ENCODE results near the gene XRCC6. TPM values are rescaled to one million over a fixed set of nuclear protein-coding genes. Genes with fewer than 3 reads are reported as not detected.

The XRCC6 gene
- polyA plus RNA-seq, 1 donor (not counting 4 experiments of a cell fraction or from before 2014, with no cell fraction given) = 247 TPM

- no peak overlapping the region for H3K9ac ChIP-seq (ENCODE audit: control insufficient read depth, extremely low read depth, insufficient read depth, low read length)
- H3K36me3 ChIP-seq (ENCODE audit: control insufficient read depth in 2 of 2, extremely low read depth in 1 of 2, insufficient read depth in 2 of 2, low read length in 2 of 2) = peaks cover 5 to 6% of the 10 kb centered on the region in 2 experiments
- dilution Hi-C loops (cut with MboI; ENCODE audit: extremely low pct_ligation_motif_present, low sequenced_read_pairs) = no loop called here
- FAIRE-seq (no peak), DNase-seq (ENCODE audit: low read depth, low spot score) (no peak)
- H3K4me3 ChIP-seq (ENCODE audit: control insufficient read depth in 2 of 3, extremely low read depth in 1 of 3, insufficient read depth in 2 of 3, low read depth in 1 of 3, low read length in 3 of 3) = no peak overlapping the region
- H3K27me3 ChIP-seq (ENCODE audit: control insufficient read depth, extremely low read depth, insufficient read depth, low read length) = no peaks in the 10 kb centered on the region
- no peaks in the 10 kb centered on the region for H3K9me3 ChIP-seq (ENCODE audit: control insufficient read depth, low read depth, low read length)
- H3K4me2 ChIP-seq (ENCODE audit: control insufficient read depth, extremely low read depth, insufficient read depth, low read depth, low read length) = peak overlapping the region; percentile 60
- H3K27ac ChIP-seq (ENCODE audit: control insufficient read depth, insufficient read depth, low read length) = no peak overlapping the region
- TF ChIP-seq EZH2 (IDR thresholded peaks at IDR 0.05; ENCODE audit: low read length) = no peak
- TF ChIP-seq, protein P1, sequence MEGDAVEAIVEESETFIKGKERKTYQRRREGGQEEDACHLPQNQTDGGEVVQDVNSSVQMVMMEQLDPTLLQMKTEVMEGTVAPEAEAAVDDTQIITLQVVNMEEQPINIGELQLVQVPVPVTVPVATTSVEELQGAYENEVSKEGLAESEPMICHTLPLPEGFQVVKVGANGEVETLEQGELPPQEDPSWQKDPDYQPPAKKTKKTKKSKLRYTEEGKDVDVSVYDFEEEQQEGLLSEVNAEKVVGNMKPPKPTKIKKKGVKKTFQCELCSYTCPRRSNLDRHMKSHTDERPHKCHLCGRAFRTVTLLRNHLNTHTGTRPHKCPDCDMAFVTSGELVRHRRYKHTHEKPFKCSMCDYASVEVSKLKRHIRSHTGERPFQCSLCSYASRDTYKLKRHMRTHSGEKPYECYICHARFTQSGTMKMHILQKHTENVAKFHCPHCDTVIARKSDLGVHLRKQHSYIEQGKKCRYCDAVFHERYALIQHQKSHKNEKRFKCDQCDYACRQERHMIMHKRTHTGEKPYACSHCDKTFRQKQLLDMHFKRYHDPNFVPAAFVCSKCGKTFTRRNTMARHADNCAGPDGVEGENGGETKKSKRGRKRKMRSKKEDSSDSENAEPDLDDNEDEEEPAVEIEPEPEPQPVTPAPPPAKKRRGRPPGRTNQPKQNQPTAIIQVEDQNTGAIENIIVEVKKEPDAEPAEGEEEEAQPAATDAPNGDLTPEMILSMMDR (optimal IDR thresholded peaks at IDR 0.05 in 1 of 3, IDR thresholded peaks at IDR 0.05 in 1 of 3, conservative IDR thresholded peaks at IDR 0.05 in 1 of 3; ENCODE audit: extremely low read depth in 1 of 3, insufficient read depth in 2 of 3, low read length in 3 of 3) = no peak
- no peaks in the 10 kb centered on the region for H3K9me1 ChIP-seq (ENCODE audit: control insufficient read depth, extremely low read depth, insufficient read depth, low read length)
- peaks cover 11% of the 10 kb centered on the region for H3K4me1 ChIP-seq (ENCODE audit: control insufficient read depth, extremely low read depth, insufficient read depth, low read length)
- H3K79me2 ChIP-seq (ENCODE audit: control insufficient read depth, insufficient read depth, low read length) = no peaks in the 10 kb centered on the region
- H4K20me1 ChIP-seq (ENCODE audit: control insufficient read depth, extremely low read depth, insufficient read depth, low read length) = no peaks in the 10 kb centered on the region
- peak overlapping the region; percentile 43 for H2AFZ ChIP-seq (ENCODE audit: control insufficient read depth, low read length)
These were observed 75.6 kb downstream of the XRCC6 start for GRCh38 chr22:41696703-41697102.

DNA sequence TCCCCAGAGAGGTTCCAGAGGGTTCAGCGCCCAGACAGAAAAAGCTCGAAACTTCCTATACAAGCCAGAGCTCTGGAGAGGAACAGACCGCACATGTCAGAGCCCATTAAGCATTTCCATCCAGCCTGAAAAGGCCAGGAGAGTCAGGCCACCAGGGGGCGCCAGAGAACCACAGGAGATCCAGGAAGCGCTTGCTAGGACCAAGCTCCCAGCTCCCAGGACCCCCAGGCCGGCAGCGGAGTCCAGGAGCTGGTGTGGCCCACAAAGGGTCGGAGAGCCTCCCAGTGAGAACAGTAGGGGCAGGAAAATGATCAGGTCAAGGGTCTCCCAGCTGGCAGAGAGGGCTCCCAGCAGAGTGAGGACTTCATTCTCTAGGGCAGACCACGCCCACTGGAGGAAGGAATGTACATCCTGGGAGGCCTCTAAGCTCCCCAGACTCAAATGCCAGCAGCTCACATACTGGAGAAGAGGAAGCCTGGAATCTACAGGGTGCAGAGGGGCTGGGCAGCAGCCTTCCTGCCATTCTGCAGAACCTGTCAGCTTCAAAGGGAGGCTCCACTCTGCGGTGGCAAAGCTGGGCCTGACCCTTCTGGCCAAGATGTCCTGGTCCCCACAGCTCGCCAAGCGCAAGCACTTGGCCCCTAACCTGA is 76.2 kb downstream of the XRCC6 start:
- peak overlapping the region in 1 of 3 experiments; percentile 26 for H3K4me3 ChIP-seq (ENCODE audit: control insufficient read depth in 2 of 3, extremely low read depth in 1 of 3, insufficient read depth in 2 of 3, low read depth in 1 of 3, low read length in 3 of 3)
- H3K79me2 ChIP-seq (ENCODE audit: control insufficient read depth, insufficient read depth, low read length) = no peaks in the 10 kb centered on the region
- H3K9me1 ChIP-seq (ENCODE audit: control insufficient read depth, extremely low read depth, insufficient read depth, low read length) = no peaks in the 10 kb centered on the region
- H4K20me1 ChIP-seq (ENCODE audit: control insufficient read depth, extremely low read depth, insufficient read depth, low read length) = no peaks in the 10 kb centered on the region
- H3K4me1 ChIP-seq (ENCODE audit: control insufficient read depth, extremely low read depth, insufficient read depth, low read length) = peaks cover 11% of the 10 kb centered on the region
- no peaks in the 10 kb centered on the region for H3K9me3 ChIP-seq (ENCODE audit: control insufficient read depth, low read depth, low read length)
- dilution Hi-C loops (cut with MboI; ENCODE audit: extremely low pct_ligation_motif_present, low sequenced_read_pairs) = no loop called here
- peak overlapping the region; percentile 72 for H2AFZ ChIP-seq (ENCODE audit: control insufficient read depth, low read length)
- H3K36me3 ChIP-seq (ENCODE audit: control insufficient read depth in 2 of 2, extremely low read depth in 1 of 2, insufficient read depth in 2 of 2, low read length in 2 of 2) = peaks cover 5 to 6% of the 10 kb centered on the region in 2 experiments
- peak overlapping the region; percentile 10 for H3K9ac ChIP-seq (ENCODE audit: control insufficient read depth, extremely low read depth, insufficient read depth, low read length)
- FAIRE-seq (peak; percentile 92), DNase-seq (ENCODE audit: low read depth, low spot score) (no peak)
- peak overlapping the region; percentile 60 for H3K4me2 ChIP-seq (ENCODE audit: control insufficient read depth, extremely low read depth, insufficient read depth, low read depth, low read length)
- H3K27ac ChIP-seq (ENCODE audit: control insufficient read depth, insufficient read depth, low read length) = peak overlapping the region; percentile 19
- H3K27me3 ChIP-seq (ENCODE audit: control insufficient read depth, extremely low read depth, insufficient read depth, low read length) = no peaks in the 10 kb centered on the region
- TF ChIP-seq EZH2 (IDR thresholded peaks at IDR 0.05; ENCODE audit: low read length) = no peak
- TF ChIP-seq, protein P1 (optimal IDR thresholded peaks at IDR 0.05 in 1 of 3, IDR thresholded peaks at IDR 0.05 in 1 of 3, conservative IDR thresholded peaks at IDR 0.05 in 1 of 3; ENCODE audit: extremely low read depth in 1 of 3, insufficient read depth in 2 of 3, low read length in 3 of 3) = peak; percentile 81 to 94 (median 93)

Data from keratinocyte (primary cell).